GM19023 (cell line): Measurements from ENCODE around the gene SLC38A8.

Experiments used
- ATAC-seq: cut with Tn5 transposase; IDR thresholded peaks from one replicate; pipeline ENCODE4 v1.9.1; 2021; ENCODE audit warnings: mild to moderate bottlenecking, moderate library complexity; ENCODE audit not compliant: unreplicated experiment

SLC38A8 gene

DNA sequence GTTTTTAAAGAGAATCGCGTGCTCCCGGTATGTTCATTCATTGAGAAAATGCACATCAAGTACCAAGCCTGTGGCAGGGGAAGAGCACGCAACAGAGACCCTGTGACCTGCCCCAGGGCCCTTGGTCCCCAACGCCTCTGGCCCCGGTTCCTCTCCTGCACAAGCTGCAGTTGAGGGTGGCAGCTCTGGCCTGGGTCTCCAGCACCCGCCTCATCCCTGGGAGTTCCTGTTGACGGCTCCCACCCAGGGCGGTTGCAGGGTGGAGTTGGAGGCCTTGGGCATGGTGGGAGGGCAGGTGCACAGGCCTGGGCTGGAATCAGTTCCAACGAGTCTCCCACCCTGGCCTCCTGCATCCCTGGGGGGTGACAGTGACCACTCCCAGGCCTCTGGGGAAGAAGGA lies 69.5 kb downstream of the SLC38A8 start:
- no peak for ATAC-seq

DNA sequence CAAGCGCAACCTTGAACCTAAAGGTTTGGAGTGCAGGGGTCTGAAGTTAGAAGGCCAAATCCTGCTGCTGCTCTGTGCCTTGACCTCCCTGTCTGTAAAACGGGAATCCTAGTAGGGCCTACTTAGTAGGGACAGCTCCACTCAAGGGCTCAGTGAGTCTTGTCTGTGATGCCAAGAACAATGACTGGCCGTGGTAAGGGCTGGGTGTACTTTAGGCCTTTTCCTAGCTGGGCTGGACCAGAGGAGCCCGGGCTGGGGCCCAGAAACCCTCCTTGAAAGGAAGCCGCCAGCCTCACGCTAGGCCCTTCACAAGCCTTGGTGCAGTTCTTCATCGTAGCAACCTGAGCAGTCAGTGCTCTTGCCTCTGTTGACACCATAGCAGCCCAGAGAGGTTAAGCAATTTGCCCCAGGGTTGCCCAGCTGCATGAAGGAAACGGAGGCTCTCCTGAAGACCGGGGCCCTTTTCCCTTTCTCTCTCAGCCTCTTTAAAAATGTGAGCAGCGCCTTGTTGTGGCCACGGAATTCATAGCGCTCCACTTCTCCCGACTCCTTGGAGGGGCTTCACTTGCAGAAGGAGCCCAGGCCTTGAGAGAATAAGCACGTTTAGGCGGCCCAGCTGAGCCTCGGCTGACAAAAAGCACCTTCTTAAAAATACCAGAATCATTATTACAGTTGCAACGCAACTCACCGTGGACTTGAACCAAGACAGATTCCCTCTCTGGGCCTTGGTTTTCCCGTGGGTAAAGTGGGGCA lies 70.2 kb downstream of the SLC38A8 start:
- no peak for ATAC-seq

DNA sequence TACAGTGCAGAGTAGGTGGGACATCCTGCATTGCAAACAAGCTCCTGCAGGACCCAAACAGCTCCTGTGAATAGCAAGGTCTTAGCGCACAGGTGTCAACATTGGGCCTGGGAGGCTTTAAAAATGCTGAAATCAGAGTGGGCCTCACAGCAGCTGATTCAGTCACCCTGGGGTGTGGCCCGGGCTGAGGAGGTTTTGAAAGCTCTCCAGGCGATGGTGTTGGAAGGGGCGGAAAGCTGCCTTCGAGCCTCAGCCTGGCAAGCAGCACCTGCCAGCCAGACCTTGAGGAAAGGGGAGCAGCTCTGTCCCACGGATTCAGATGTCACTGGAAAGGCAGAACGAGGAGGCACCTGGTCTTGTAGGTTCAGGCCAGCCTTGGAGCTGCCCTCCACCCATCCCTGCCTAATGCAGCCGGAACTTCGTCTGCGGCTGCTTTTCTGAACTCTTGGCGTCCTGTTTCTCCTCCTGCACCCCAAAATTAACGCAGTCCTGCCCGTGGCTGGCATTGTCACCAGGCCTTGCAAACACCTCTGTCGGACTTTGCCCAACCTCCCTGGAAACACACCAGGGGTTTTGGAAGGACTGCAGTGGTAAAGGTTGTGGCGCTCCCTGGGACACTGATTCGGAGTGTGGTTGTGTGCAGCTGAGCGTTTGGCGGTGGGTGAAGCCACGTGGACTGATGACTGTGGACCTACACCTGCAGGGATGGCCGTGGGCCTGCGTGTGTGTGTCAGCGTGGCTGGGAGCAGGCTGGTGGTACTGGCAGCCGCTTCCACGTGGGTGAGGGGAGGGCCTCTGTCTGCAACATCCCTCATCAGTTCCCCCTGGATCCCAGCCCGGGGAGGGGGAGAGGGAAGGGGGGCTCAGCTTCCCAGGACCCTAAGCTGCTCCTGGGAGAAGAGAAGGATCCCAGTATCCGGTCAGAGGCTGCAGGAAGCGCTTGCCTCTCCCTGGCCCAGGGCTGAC lies 71.1 kb downstream of the SLC38A8 start:
- no peak for ATAC-seq

DNA sequence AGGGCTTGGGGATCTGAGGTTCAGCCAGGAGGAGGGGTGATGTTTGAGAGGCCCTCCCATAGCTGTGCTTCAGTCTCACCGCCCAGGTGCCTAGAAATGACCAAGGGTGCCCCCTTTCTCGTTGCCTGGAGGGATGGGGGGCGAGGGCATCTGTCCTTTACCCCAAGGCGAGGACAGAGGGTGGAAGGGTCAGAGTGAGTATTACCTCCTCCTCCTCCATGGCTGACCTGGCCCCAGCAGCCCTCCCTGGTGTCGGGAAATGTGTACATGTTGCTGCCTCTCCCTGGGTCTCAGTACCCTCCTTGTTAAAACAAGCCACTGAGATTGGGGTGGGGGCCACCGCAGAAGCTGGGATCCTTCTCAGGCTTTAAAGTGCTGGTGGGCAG lies 72.2 kb downstream of the SLC38A8 start:
- no peak for ATAC-seq

DNA sequence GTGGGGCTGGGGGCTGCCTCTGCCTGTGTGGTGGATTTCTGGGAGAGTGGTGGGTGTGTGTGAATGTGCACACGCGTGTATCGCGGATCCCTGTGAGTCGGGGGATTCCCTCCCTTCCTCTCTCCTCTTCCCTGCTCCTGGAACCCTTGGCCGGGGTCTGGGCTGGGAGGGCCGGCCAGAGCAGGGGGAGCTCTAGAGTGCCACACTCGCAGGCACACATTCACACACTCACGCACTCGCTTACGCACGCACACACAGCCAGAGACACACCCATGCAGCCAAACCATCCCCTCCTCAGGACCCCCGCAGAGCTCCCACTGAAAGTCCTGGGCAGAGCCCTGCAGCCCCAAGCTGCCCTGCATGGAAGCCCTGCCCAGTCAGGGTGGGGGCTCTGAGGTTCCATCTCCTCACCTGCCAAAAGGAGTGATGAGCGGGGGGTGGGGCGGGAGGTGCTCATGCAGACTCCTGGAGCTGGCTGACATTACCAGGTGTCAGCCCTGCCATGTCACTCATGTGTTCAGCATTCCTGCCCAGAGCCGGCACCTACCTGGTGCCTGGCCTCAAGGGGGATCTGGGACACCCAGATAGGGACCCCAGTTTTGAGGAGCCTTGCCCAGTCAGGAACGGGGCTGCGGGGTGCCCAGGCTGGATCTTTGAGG lies 72.7 kb downstream of the SLC38A8 start:
- no peak for ATAC-seq

DNA sequence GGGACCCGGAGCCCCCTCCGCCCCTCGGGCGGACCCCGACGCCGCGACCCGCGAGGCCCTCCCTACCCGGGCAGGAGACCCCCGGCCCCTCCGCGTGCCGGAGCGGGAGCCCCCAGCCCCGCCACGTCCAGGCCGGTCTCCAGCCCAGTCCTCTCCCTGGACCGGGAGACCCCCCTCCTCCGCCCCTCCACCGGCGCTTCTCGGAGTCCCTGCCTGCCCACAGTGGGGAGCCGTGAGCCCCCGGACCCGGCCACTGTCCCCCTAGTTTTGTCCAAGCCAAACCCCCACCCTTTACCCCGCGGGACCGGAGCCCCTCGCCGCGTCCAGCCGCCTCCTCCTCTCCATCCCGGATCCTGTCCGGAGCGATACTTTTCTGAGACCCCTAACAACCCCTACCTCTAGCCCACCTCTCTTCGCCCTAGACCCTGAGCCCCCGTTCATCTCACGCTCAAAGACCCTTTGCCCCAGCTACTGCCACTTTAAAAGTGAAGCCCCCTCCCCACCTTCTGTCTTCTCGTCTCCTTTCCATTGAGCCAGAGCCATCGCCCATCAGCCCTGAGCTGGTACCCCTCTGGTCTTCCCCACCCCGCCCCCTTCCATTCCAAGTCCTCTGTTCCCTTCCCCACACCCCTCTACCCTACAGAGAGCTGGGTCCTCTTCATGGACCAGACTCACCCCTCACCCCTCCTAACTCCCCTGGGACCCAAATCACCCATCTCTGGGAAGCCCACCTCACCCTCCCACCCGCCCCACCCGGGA lies 73.5 kb downstream of the SLC38A8 start:
- no peak for ATAC-seq

DNA sequence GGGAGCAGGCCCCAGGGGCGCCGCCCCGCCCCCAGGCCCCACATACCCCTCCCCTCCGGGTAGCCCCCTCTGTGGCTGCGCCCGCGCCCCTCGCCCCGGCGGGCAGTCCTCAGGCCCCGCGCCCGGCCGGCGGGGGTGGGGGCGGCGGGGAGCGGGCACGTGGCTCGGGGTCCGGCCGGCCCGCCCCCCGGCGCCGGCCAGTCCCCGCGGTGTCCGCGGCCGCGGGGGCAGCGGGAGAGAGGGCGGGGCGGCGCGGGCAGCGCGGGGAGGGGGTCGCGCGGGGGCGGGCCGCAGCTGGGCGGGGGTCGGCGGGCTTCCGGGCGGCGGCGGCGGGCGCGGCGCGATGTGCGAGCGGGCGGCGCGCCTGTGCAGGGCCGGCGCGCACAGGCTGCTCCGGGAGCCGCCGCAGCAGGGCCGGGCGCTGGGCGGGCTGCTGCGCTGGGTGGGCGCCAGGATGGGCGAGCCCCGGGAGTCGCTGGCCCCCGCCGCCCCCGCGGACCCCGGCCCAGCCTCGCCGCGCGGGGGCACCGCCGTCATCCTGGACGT lies 74.2 kb downstream of the SLC38A8 start:
- no peak for ATAC-seq

DNA sequence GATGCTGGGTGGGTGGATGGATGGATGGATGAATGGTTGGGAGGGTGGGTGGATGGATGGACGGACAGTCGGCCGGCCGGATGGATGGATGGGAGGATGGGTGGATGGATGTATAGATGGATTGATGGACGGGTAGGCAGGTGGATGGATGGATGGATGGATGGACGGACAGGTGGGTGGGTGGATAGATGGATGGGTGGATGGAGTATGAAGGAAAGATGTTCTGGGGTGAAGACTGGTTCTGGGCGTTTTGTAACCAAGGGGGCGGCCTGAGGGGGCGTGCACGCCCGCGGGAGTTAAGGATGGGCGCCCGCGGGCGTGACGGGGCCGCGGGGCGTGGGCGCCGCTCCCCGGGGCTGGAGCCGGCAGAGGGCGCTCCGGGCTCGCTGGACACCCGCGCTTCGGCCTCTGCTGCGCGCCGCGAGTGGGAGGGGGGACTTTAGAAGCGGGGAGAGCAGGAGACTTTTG lies 74.7 kb downstream of the SLC38A8 start, which contains the start of gene NECAB2:
Gene NECAB2 (plus strand): TSS at position 407 of the 468 bp plus-strand sequence. CDS start 405 bp downstream, outside the sequence.
- no peak for ATAC-seq

DNA sequence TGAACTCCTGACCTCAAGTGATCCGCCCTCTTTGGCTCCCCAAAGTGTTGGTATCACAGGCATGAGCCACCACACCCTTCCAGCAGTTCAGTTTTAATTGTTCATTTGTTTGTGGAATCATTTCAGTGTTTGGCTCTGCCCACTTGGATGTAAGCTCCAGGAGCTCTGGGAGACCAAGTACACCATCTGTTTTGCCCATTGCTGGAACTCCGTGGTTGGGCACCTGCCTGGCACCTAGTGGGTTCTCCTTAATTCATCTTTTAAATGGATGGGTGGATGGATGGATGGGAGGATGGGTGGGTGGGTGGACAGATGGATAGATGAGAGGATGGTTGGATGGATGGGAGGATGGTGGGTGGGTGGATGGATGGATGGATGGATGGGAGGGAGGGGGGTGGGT lies 75.5 kb downstream of the SLC38A8 start:
- ATAC-seq: no peak

DNA sequence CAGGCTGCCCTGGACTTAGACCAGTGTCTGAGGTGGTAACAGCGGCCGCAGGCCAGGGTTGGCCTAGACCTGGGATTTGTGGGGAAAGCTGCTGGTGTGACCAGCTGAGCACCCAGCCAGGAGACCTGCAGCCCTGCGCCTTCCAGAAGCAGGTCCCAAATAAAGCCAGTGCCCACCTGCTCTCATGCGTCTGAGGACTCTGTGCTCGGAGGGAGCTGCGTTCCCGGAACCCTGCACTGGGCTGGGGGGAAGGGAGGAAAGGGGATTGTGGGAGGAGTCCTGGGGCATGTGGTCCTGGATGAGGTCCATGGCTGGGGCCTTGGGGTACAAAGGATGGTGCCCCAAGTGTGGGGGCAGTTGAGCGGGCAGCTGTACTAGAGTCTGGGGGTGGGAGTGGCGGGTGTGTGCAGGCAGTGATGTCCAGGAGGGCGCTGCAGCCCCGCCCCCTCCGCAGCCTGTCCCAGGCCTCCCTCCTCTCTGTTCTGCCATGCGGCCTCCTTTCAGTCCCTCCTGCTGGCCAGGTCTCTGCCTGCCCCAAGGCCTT lies 76.4 kb downstream of the SLC38A8 start:
- no peak for ATAC-seq

DNA sequence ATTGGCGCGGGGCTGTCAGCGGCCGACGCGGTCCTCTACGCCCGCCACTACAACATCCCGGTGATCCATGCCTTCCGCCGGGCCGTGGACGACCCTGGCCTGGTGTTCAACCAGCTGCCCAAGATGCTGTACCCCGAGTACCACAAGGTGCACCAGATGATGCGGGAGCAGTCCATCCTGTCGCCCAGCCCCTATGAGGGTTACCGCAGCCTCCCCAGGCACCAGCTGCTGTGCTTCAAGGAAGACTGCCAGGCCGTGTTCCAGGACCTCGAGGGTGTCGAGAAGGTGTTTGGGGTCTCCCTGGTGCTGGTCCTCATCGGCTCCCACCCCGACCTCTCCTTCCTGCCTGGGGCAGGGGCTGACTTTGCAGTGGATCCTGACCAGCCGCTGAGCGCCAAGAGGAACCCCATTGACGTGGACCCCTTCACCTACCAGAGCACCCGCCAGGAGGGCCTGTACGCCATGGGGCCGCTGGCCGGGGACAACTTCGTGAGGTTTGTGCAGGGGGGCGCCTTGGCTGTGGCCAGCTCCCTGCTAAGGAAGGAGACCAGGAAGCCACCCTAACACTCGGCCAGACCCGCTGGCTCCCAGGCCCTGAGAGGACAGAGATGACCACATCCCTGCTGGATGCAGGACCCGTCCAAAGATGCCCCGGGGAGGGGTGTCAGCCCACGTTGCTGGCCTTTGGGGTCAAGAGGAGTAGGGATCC lies 77.0 kb downstream of the SLC38A8 start:
- ATAC-seq: no peak

DNA sequence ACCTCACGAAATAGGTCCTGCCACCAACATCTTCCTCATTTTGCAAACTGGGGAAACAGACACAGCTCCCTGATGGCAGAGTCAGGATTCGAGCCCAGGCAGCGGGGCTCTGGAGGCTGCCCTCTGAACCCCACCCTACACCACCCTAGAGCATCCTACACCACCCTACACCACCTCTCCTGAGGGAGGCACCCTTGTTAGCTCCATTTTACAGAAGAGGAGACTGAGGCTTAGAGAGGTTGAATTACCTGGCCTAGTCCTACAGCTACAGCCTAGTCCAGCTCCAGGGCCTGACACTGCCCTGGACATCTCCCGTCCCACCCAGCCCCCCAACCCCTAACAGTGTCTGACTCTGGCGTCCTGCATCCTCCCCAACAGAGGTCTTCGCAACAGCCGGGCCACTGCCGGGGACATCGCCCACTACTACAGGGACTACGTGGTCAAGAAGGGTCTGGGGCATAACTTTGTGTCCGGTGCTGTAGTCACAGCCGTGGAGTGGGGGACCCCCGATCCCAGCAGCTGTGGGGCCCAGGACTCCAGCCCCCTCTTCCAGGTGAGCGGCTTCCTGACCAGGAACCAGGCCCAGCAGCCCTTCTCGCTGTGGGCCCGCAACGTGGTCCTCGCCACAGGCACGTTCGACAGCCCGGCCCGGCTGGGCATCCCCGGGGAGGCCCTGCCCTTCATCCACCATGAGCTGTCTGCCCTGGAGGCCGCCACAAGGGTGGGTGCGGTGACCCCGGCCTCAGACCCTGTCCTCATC lies 77.7 kb downstream of the SLC38A8 start:
- no peak for ATAC-seq

DNA sequence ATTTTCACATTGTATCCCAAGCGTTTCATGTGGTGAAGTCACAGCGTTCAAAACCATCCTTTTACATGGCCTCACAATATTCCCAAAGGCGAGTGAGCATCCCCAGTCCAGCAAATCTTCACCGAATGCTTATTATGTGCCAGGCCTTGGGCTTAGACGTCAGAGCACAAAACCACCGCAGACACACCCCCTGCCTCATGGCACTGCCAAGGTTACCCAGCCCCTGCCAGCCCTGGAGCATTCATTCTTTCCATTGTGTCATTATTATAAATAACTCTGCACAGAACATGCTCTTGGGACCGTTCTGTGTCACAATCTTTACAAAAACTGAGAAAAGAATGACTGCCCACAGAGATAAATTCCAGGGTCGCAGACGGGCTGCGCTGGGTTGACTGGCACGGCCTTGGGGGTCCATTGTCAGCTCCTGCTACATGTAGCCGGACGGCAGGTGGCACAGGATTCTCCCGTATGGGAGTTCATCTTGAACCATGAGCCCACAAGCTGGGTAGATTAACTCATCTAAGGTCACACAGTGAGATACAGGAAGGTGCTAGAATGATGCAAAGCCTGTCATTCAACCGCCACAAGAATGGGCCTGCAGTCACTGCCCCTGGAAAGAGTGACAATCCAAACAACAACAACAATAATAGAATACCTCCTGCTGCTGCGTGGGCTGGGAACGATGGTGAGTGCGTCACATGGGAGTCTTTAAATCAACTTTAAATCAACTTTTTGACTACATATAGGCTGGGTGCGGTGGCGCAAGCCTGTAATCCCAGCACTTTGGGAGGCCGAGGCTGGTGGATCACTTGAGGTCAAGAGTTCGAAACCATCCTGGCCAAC lies 79.1 kb downstream of the SLC38A8 start:
- no peak for ATAC-seq

DNA sequence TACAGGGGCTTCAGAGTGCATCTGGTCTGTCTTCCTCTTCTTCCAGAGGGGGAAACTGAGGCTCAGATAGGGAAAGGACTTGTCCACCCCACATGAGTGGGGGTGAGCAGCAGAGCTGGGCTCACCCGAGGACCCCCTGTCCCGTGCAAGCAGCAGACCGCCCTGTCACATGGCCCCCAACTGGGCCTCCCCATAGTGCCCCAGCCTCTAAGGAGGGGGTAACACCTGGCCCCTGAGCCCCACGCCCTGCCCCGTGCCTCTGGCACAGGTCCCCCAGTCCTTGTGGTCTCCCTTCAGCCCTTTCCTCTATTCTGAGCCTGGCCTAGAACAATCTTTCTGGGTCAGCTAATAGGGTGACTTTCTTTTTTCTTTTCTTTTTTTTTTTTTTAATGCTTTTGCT lies 81.0 kb downstream of the SLC38A8 start:
- ATAC-seq: no peak

DNA sequence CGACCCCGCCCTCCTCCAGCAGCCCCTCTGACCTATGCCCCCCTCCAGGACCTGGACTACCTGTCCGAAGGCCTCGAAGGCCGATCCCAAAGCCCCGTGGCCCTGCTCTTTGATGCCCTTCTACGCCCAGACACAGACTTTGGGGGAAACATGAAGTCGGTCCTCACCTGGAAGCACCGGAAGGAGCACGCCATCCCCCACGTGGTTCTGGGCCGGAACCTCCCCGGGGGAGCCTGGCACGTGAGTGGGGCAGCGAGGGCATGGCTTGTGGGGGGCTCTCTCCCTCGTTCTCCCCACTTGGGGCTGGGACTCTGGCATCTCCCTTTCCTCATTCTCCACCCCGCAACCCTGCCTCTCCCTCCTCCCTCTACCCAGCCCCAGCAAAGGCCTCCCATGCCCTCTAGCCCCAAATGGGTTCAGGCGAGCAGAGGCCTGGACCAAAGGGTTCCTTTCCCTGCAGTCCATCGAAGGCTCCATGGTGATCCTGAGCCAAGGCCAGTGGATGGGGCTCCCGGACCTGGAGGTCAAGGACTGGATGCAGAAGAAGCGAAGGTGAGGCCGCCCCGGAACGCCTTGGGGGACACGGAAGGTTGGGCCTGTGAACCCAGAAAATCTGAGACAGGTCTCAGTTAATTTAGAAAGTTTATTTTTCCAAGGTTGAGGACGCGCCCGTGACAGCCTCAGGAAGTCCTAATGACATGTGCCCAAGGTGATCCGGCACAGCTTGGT lies 81.9 kb downstream of the SLC38A8 start:
- ATAC-seq: no peak
